Stimulated activated effector memory CD8-positive, alpha-beta T cell treated with anti-CD3 and anti-CD28 coated beads, Interleukin-12 subunit alpha, Interleukin-12 subunit beta, amount 100 ng/mL, for 72 hours (primary cell): ENCODE results near the gene EEPD1.
A peak's percentile ranks its signal among the peaks of the same experiment; 100 is the strongest.
"Not testable (repeated sequence)": the region's sequence is repeated elsewhere in the genome, so short reads cannot be mapped to it uniquely, and the experiment has no call there.

ENCODE experiments used
- ATAC-seq: fragments of 150-1000 bp; cut with Tn5 transposase; 2 replicates; pipeline ENCODE4 v1.10.0; 2021
- DNase-seq, 2 donors: peaks; one replicate each; pipeline ENCODE4 v3.0.0; 2021 to 2022; ENCODE audit warnings: low spot score in 2 of 2
- H3K27ac Mint-ChIP-seq: one replicate; pipeline ENCODE4 v1.8.0; 2022; ENCODE audit warnings: mild to moderate bottlenecking, mixed read lengths
- H3K36me3 Mint-ChIP-seq: one replicate; pipeline ENCODE4 v1.8.0; 2022; ENCODE audit warnings: mild to moderate bottlenecking, mixed read lengths
- H3K4me1 Mint-ChIP-seq: one replicate; pipeline ENCODE4 v1.8.0; 2022; ENCODE audit warnings: mixed read lengths
- H3K4me3 Mint-ChIP-seq: one replicate; pipeline ENCODE4 v1.8.0; 2022; ENCODE audit warnings: mild to moderate bottlenecking, mixed read lengths
- H3K9me3 Mint-ChIP-seq: one replicate; pipeline ENCODE4 v1.8.0; 2022; ENCODE audit warnings: mixed read lengths

EEPD1 gene

DNA sequence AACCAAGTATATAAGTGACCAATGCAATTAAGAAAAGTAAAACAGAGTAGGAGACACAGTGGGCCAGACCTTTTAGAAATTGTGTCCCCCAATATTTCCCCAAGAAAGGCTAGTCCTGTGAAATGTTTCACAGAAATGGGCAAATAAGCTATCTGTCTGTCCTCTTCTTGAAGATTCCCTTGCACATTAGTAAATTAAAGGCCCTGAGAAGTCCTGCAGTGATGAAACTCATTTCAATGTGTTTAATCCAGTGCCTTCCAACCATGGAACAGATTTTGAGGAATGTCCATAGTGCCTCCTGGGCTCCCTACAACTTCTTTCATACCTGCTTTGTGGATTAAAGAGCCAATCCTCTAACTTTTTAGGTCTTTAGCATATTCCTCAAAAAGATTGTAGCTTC is 11.2 kb upstream of the EEPD1 start:
- H3K27ac Mint-ChIP-seq: no peak overlapping the region
- H3K4me3 Mint-ChIP-seq: no peak overlapping the region
- H3K9me3 Mint-ChIP-seq: peaks cover 4% of the 10 kb centered on the region
- no peaks in the 10 kb centered on the region for H3K4me1 Mint-ChIP-seq
- H3K36me3 Mint-ChIP-seq: no peaks in the 10 kb centered on the region
- ATAC-seq: no peak
- DNase-seq: no peak

DNA sequence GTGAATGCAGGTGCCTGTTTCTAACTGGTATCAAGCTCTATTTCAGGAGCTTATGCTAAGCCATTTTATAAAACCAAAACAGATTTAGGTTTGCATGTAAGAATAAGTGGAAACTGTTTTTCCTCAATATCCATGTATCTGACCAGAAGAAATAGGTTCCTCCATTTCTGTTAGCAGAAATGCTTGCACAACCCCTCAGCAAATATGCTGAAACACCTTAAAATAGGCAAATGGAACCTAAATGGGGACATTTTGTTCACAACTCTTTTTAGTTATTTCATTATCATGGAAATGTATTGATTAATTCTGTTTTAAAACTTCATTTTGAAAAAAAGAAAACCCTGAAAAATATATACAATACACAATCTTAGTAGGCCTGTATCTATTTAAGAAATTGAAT is 8.9 kb upstream of the EEPD1 start:
- no peak for ATAC-seq
- Mint-ChIP-seq H3K4me3 (no peak overlapping the region), H3K9me3 (peaks cover 4% of the 10 kb centered on the region), H3K36me3 (no peaks in the 10 kb centered on the region), H3K27ac (no peak overlapping the region), H3K4me1 (no peaks in the 10 kb centered on the region)
- DNase-seq: no peak

- ATAC-seq (no peak), DNase-seq (no peak)
- no peaks in the 10 kb centered on the region for H3K36me3 Mint-ChIP-seq
- H3K4me1 Mint-ChIP-seq: no peaks in the 10 kb centered on the region
- no peak overlapping the region for H3K27ac Mint-ChIP-seq
- no peaks in the 10 kb centered on the region for H3K9me3 Mint-ChIP-seq
- H3K4me3 Mint-ChIP-seq: no peak overlapping the region
These were observed 7.4 kb upstream of the EEPD1 start for GRCh38 chr7:36145686-36146085.

- Mint-ChIP-seq H3K4me3 (no peak overlapping the region), H3K36me3 (peaks cover 2% of the 10 kb centered on the region), H3K4me1 (peaks cover 3% of the 10 kb centered on the region), H3K9me3 (no peaks in the 10 kb centered on the region), H3K27ac (no peak overlapping the region)
- ATAC-seq (peak; percentile 37), DNase-seq (no peak)
These were observed 5.7 kb upstream of the EEPD1 start for GRCh38 chr7:36147361-36147760.

DNA sequence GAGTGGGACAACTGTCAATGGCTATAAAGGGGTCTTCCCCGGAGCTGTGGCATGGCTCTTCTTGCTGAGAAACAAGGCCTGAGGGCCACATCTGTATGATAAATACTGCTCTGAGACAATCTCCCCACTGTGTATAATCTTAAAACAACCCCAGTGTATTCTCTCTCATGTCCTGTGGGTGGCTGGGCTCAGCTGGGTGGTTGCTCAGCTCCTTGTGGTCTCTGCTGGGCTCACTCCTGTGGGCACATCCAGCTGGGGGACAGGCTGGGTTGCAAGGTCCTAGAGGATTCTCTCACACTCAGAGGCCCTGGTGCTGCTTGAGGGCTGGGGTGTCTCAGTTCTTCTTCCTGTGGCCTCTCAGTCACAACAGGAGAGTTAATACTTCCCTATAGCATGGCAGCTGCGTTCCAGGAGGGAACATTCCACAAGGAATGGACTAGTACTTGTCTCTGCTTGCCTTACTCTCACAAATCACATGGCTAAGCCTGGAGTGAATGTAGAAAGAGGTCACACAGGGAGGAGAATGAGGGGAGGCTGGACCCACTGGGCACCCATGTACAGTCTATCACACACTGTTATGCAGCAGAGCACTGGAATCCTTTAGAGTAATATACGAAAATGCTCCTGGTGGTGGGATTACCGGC is 4.5 kb upstream of the EEPD1 start:
- Mint-ChIP-seq H3K4me3 (no peak overlapping the region), H3K9me3 (no peaks in the 10 kb centered on the region), H3K4me1 (peaks cover 7% of the 10 kb centered on the region), H3K27ac (no peak overlapping the region), H3K36me3 (peaks cover 4% of the 10 kb centered on the region)
- DNase-seq: no peak
- no peak for ATAC-seq

- not testable (repeated sequence) for H3K4me3 Mint-ChIP-seq, ATAC-seq, H3K9me3 Mint-ChIP-seq, DNase-seq, H3K4me1 Mint-ChIP-seq, H3K36me3 Mint-ChIP-seq
- H3K27ac Mint-ChIP-seq: peak overlapping the region; percentile 55
These were observed 3.8 kb upstream of the EEPD1 start for GRCh38 chr7:36149240-36149639.

DNA sequence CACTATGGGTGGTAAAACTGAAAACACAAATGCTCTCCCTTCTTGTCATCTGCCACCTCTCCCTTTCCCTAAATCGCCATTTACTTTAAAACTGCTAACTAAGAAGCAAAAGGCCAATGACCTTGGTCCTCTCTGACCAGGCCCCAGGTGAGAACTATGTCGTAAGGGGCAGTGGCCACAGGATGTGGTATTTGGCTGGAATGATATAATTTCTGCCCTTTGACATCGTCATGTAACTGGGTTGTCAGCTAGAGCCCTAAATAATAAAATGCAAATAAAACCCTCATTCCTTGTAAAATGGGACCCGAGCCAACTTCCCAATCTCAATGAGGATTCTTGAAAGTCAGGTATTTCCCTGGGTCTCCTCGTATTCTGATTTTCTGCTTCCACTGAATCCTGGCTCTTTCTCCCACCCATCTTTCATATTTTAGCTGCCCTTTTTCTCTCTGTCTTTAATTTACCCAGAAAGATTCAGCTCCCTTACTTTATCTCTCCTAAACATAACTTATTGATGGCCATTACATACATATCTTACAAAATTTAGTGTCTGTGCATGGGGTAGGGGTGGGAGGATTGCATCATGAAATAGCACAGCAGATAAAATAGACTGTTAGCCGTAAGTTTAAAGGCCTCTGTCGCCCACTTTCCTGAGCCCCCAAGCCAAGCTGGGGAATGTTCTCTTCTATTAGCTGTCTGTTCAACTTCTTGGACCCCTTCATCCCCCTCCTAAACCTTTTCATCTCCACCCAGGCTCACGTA is 3.2 kb upstream of the EEPD1 start:
- Mint-ChIP-seq H3K4me1 (peaks cover 7% of the 10 kb centered on the region), H3K4me3 (no peak overlapping the region), H3K9me3 (no peaks in the 10 kb centered on the region), H3K36me3 (peaks cover 4% of the 10 kb centered on the region), H3K27ac (peak overlapping the region; percentile 55)
- DNase-seq: no peak
- no peak for ATAC-seq

DNA sequence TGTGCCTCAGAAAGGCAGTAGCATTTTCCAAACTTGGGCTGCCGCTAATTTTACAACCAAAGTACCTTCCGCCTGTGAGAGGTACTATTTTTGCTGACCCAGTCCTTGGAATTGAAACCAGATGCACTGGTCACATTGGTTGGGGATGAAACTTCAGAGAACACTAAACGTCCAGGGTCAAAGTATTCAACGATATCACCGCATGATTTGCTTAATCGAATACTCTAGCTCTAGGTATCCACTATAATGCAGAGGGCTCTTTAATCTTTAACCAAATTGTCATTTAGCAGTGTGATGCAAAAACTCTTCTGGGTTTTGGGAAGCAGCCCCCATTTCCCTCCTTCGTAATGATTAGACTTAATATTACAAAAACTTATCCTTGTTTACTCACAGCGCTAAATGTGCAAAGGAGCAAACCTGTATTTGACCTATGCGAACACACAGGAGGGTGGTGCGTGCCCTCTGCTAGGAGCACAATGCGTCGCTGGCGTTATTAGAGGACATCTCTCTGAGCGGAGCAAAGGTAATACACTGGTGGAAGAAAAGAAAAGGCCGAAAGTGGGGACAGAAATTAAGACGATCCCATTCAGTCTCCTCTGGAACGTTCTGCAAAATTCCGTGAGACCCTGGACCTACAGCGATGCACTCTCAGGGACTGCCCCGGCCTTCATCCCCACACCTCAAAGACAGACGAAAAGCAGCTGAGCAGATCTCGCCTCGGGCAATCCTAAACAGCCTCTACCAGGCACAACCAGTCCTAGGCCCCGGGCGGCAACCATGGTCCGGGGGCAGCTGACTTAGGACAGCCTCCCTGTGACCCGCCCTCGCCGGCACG is 916 bp upstream of the EEPD1 start:
- H3K27ac Mint-ChIP-seq: no peak overlapping the region
- no peaks in the 10 kb centered on the region for H3K9me3 Mint-ChIP-seq
- no peak for DNase-seq
- H3K36me3 Mint-ChIP-seq: peaks cover 4% of the 10 kb centered on the region
- H3K4me1 Mint-ChIP-seq: peaks cover 14% of the 10 kb centered on the region
- peak overlapping the region; percentile 69 for H3K4me3 Mint-ChIP-seq
- no peak for ATAC-seq

- ATAC-seq (peak; percentile 1), DNase-seq (peak; percentile 24 to 62)
- H3K27ac Mint-ChIP-seq: no peak overlapping the region
- no peaks in the 10 kb centered on the region for H3K9me3 Mint-ChIP-seq
- H3K4me1 Mint-ChIP-seq: peaks cover 14% of the 10 kb centered on the region
- peak overlapping the region; percentile 69 for H3K4me3 Mint-ChIP-seq
- H3K36me3 Mint-ChIP-seq: peaks cover 4% of the 10 kb centered on the region
These were observed 580 bp downstream of the EEPD1 start for GRCh38 chr7:36153571-36154097.

DNA sequence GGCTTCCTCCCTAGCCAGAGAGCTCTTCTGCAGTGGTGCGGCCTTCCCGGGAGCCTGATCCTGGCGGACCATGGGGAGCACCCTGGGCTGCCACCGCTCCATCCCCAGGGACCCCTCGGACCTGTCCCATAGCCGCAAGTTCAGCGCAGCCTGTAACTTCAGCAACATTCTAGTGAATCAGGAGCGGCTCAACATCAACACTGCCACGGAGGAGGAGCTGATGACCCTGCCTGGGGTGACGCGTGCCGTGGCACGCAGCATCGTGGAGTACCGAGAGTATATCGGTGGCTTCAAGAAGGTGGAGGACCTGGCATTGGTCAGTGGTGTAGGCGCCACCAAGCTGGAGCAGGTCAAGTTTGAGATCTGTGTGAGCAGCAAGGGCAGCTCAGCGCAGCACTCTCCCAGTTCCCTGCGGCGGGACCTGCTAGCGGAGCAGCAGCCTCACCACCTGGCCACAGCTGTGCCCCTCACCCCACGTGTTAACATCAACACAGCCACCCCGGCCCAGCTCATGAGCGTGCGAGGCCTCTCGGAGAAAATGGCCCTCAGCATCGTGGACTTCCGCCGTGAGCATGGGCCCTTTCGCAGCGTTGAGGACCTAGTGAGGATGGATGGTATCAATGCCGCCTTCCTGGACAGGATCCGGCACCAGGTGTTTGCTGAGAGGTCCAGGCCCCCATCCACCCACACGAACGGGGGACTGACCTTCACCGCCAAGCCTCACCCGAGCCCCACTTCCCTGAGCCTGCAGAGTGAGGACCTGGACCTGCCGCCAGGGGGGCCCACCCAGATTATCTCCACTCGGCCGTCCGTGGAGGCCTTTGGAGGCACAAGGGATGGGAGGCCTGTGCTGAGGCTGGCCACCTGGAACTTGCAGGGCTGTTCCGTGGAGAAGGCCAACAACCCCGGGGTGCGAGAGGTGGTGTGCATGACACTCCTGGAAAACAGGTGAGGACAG is 1.5 kb downstream of the EEPD1 start:
- Mint-ChIP-seq H3K27ac (no peak overlapping the region), H3K9me3 (no peaks in the 10 kb centered on the region), H3K4me1 (peaks cover 14% of the 10 kb centered on the region), H3K36me3 (peaks cover 4% of the 10 kb centered on the region), H3K4me3 (peak overlapping the region; percentile 69)
- no peak for ATAC-seq
- DNase-seq: no peak

DNA sequence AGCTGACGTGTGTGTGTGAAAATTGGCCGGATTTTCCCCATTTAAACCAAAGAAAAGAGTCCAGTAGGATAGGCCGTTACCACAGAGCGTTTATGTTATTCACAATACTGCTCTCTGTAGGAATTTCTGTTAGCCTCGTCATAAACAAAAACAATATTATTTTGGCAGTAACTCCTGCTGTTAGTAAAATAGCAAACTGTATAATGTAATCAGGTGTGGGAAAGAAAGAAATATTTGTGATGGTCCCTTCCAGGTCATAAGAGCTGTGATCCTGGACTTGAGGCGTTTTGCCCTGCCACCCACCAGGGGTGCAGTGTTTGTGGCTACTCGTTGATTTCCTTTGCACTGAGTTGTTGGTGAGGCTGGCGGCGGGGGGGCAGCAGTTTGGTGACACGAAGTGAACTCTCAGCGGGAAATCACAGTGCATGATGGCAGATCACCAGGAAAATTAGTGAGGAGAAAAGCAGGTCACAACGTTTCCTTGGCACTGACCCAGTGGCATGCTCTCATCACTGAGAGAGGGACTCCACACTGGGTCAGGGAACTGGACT is 2.8 kb downstream of the EEPD1 start:
- Mint-ChIP-seq H3K27ac (no peak overlapping the region), H3K9me3 (no peaks in the 10 kb centered on the region), H3K4me1 (peaks cover 19% of the 10 kb centered on the region), H3K4me3 (no peak overlapping the region), H3K36me3 (peaks cover 4% of the 10 kb centered on the region)
- ATAC-seq: no peak
- no peak for DNase-seq

DNA sequence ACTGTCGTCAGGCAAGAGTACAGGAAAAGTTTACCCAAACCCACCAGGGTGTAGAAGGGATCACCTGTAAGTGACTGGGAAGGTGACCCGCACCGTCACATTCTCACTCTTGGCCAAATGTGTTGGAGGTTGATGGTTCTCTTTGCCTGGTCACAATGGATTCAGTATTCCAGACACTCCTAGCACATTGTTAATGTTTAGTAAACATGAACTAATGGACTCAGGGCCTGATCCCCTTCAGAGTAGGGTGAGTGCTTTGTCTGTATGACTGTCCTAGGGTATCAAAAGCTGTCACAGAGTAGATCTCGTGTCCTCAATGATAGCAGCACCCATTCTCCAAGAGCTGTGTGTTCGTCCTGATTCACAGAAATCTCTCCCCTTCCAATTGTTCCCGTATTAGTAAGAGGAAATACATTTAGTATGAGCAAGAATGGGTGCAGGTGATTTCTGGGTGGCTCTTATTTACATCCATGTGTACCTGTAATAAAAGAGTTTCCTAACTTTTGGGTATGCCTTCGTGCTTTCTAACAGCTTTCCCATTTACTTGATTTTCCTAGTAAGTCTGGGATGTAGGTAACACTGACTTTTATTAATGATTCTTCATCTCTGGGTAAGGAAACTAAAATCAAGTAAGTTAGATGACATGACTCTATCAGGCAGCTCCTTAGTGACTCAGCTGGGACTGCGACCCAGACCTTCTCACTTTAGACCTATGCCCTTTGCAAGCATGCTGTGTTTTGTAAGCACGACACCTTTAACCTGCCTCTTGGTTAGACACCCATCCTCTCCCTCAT is 4.7 kb downstream of the EEPD1 start:
- H3K4me3 Mint-ChIP-seq: no peak overlapping the region
- H3K36me3 Mint-ChIP-seq: no peaks in the 10 kb centered on the region
- H3K9me3 Mint-ChIP-seq: no peaks in the 10 kb centered on the region
- H3K4me1 Mint-ChIP-seq: peaks cover 13% of the 10 kb centered on the region
- DNase-seq: no peak
- ATAC-seq: no peak
- H3K27ac Mint-ChIP-seq: no peak overlapping the region

- H3K27ac Mint-ChIP-seq: no peak overlapping the region
- no peaks in the 10 kb centered on the region for H3K36me3 Mint-ChIP-seq
- H3K4me1 Mint-ChIP-seq: peaks cover 12% of the 10 kb centered on the region
- DNase-seq (no peak), ATAC-seq (no peak)
- no peaks in the 10 kb centered on the region for H3K9me3 Mint-ChIP-seq
- no peak overlapping the region for H3K4me3 Mint-ChIP-seq
These were observed 5.2 kb downstream of the EEPD1 start for GRCh38 chr7:36158321-36158605.

GRCh38 chr7:36159618-36160017 is 6.6 kb downstream of the EEPD1 start:
- Mint-ChIP-seq H3K4me3 (no peak overlapping the region), H3K27ac (no peak overlapping the region), H3K36me3 (no peaks in the 10 kb centered on the region), H3K9me3 (no peaks in the 10 kb centered on the region), H3K4me1 (peaks cover 12% of the 10 kb centered on the region)
- DNase-seq (no peak), ATAC-seq (no peak)
